HCT116 (cell line): ENCODE data around the gene ATP8B4. TPM values are rescaled to one million over a fixed set of nuclear protein-coding genes. Genes with fewer than 3 reads are reported as not detected.

Experiments used
- ATAC-seq: fragments of 200-7000 bp; cut with Tn5 transposase; 2 replicates; pipeline ENCODE4 v1.9.1; 2020; ENCODE audit warnings: mild to moderate bottlenecking, moderate library complexity
- BruUV-seq: library from RNA; stranded (reverse); fragments of 400-500 nt; replicated peaks from 2 replicates; lab custom pipeline; 2021; lab: Mats Ljungman, UMichigan
- CTCF ChIA-PET: fragments of 300-600 bp; sonication (Branson Sonifier 250); formaldehyde crosslinking; loops from one replicate; lab custom pipeline; 2021; ENCODE audit warnings: antibody characterized with exemption; lab: Charles Lee
- POLR2A ChIA-PET: fragments of 300-600, 350-600 bp; sonication (Branson Sonifier 250); formaldehyde crosslinking; loops from one replicate; lab custom pipeline; 2021; ENCODE audit warnings: antibody characterized with exemption; lab: Charles Lee
- RAD21 ChIA-PET, 2 experiments: fragments of 300-600 bp; sonication (Branson Sonifier 250); formaldehyde crosslinking; loops; one replicate each; lab custom pipeline; 2023; ENCODE audit warnings: low total read pairs in 2 of 2; ENCODE audit not compliant: uncharacterized antibody in 2 of 2, unreplicated experiment in 2 of 2, low non-redundant PET in 1 of 2; lab: Charles Lee
- DNase-seq: peaks from one replicate; pipeline ENCODE4 v3.0.0-alpha.2; 2010; ENCODE audit warnings: low read depth, low spot score
- H2AFZ ChIP-seq: fragments of 200-600 bp; shearing (Covaris generic), sonication (generic); 2 replicates; pipeline ENCODE4 v1.6.1; 2017; ENCODE audit warnings: low read depth, mixed run types, mixed read lengths, antibody characterized with exemption, low read length; ENCODE audit not compliant: poor library complexity, severe bottlenecking
- H3K27ac ChIP-seq: 2 replicates; pipeline ENCODE4 v1.5.1; 2012; ENCODE audit warnings: low read depth, low read length
- H3K27me3 ChIP-seq: fragments of 200-600 bp; sonication (generic); 2 replicates; pipeline ENCODE4 v1.6.1; 2016; ENCODE audit warnings: mixed run types, low read length, mixed read lengths; ENCODE audit not compliant: insufficient read depth
- H3K36me3 ChIP-seq, 2 experiments: fragments of 200-500 bp in 1 of 2; fragments of 200-600 bp in 1 of 2; sonication (Bioruptor generic) in 1 of 2; sonication (generic) in 1 of 2; 2 replicates each; pipeline versions ENCODE4 v1.5.1 to v1.6.1; 2014 to 2016; ENCODE audit warnings: low read length in 2 of 2, inconsistent platforms in 1 of 2, mixed read lengths in 1 of 2, mixed run types in 1 of 2; ENCODE audit not compliant: insufficient read depth in 2 of 2, control insufficient read depth in 1 of 2
- H3K4me1 ChIP-seq, 2 experiments: fragments of 200-600 bp in 1 of 2; sonication (generic) in 1 of 2; 2 replicates each; pipeline versions ENCODE4 v1.5.1 to v1.6.1; 2012 to 2017; ENCODE audit warnings: low read length in 2 of 2, inconsistent platforms in 1 of 2, mild to moderate bottlenecking in 1 of 2, mixed read lengths in 1 of 2, mixed run types in 1 of 2, moderate library complexity in 1 of 2; ENCODE audit not compliant: insufficient read depth in 2 of 2, control insufficient read depth in 1 of 2
- H3K4me2 ChIP-seq: fragments of 200-600 bp; sonication (generic); 2 replicates; pipeline ENCODE4 v1.6.1; 2017; ENCODE audit warnings: mixed run types, low read length, mixed read lengths
- H3K4me3 ChIP-seq, 2 experiments: fragments of 200-600 bp in 1 of 2; sonication (generic) in 1 of 2; replicated peaks in 1 of 2; 2 replicates each; pipeline ENCODE4 v1.5.1; 2011 to 2016; ENCODE audit warnings: low read length in 2 of 2, control low read depth in 1 of 2, low read depth in 1 of 2, mild to moderate bottlenecking in 1 of 2, mixed read lengths in 1 of 2, mixed run types in 1 of 2
- H3K79me2 ChIP-seq: fragments of 200-600 bp; sonication (generic); 2 replicates; pipeline ENCODE4 v1.6.1; 2017; ENCODE audit warnings: mild to moderate bottlenecking, mixed run types, low read length, moderate library complexity, mixed read lengths; ENCODE audit not compliant: insufficient read depth
- H3K9ac ChIP-seq: fragments of 200-600 bp; sonication (generic); 2 replicates; pipeline ENCODE4 v1.6.1; 2016; ENCODE audit warnings: low read length, mixed read lengths
- H3K9me2 ChIP-seq: fragments of 200-600 bp; sonication (generic), shearing (Covaris generic); 2 replicates; pipeline ENCODE4 v1.6.1; 2017; ENCODE audit warnings: mixed run types, mild to moderate bottlenecking, moderate library complexity; ENCODE audit not compliant: insufficient read depth
- H3K9me3 ChIP-seq, 2 experiments: fragments of 200-500 bp in 1 of 2; fragments of 200-600 bp in 1 of 2; sonication (Bioruptor generic) in 1 of 2; sonication (generic) in 1 of 2; 2 replicates each; pipeline ENCODE4 v1.6.1; 2014 to 2017; ENCODE audit warnings: low read length in 2 of 2, mixed read lengths in 2 of 2, inconsistent platforms in 1 of 2, low read depth in 1 of 2, mild to moderate bottlenecking in 1 of 2, mixed run types in 1 of 2, moderate library complexity in 1 of 2; ENCODE audit not compliant: control insufficient read depth in 1 of 2, insufficient read depth in 1 of 2
- H4K20me1 ChIP-seq: fragments of 200-600 bp; sonication (generic), shearing (Covaris generic); 2 replicates; pipeline ENCODE4 v1.6.1; 2017; ENCODE audit warnings: mixed run types, mild to moderate bottlenecking, moderate library complexity; ENCODE audit not compliant: insufficient read depth
- ATF3 ChIP-seq: IDR thresholded peaks from 2 replicates; pipeline ENCODE4 v1.6.1; 2012
- CBX3 ChIP-seq: IDR thresholded peaks from 2 replicates; pipeline ENCODE4 v1.6.1; 2012; ENCODE audit warnings: low read depth
- CTCF ChIP-seq, 3 experiments: fragments of 200-600 bp in 1 of 3; sonication (generic) in 1 of 3; IDR thresholded peaks in 2 of 3; conservative IDR thresholded peaks in 1 of 3; 2 replicates each; pipeline ENCODE4 v1.5.1; 2012 to 2017; ENCODE audit warnings: low read depth in 2 of 3, low read length in 2 of 3, antibody characterized with exemption in 1 of 3, borderline replicate concordance in 1 of 3, control low read depth in 1 of 3, mild to moderate bottlenecking in 1 of 3, mixed read lengths in 1 of 3, mixed run types in 1 of 3, moderate library complexity in 1 of 3; ENCODE audit not compliant: insufficient read depth in 1 of 3
- EGR1 ChIP-seq: IDR thresholded peaks from 2 replicates; pipeline ENCODE4 v1.6.1; 2012; ENCODE audit warnings: low read depth
- ELF1 ChIP-seq: IDR thresholded peaks from 2 replicates; pipeline ENCODE4 v1.6.1; 2012; ENCODE audit warnings: low read depth, borderline replicate concordance
- FOSL1 ChIP-seq: IDR thresholded peaks from 2 replicates; pipeline ENCODE4 v1.6.1; 2012; ENCODE audit warnings: low read depth
- MAX ChIP-seq: IDR thresholded peaks from 2 replicates; pipeline ENCODE4 v1.6.1; 2012
- POLR2A ChIP-seq: IDR thresholded peaks from 2 replicates; pipeline ENCODE4 v1.7.0; 2011; ENCODE audit warnings: borderline replicate concordance; ENCODE audit not compliant: insufficient read depth, insufficient read length; ENCODE audit errors: extremely low read depth
- RAD21 ChIP-seq: IDR thresholded peaks from 2 replicates; pipeline ENCODE4 v1.6.1; 2012; ENCODE audit warnings: low read depth, mild to moderate bottlenecking
- SIN3A ChIP-seq: IDR thresholded peaks from 2 replicates; pipeline ENCODE4 v1.6.1; 2012; ENCODE audit warnings: low read depth
- ZBTB33 ChIP-seq: IDR thresholded peaks from 2 replicates; pipeline ENCODE4 v1.6.1; 2011; ENCODE audit warnings: mild to moderate bottlenecking, low read length, moderate library complexity; ENCODE audit not compliant: insufficient replicate concordance; ENCODE audit errors: extremely low read depth
- ZNF274 ChIP-seq: fragments of 200-500 bp; sonication (Bioruptor generic); IDR thresholded peaks from 2 replicates; pipeline ENCODE4 v1.6.1; 2014; ENCODE audit warnings: mild to moderate bottlenecking, low read depth, low read length, inconsistent platforms
- intact Hi-C: fragments of 100-400 bp; cut with micrococcal nuclease; formaldehyde crosslinking; loops from 2 replicates; pipeline ENCODE4 v1.10.0; 2022
- total RNA-seq: library from RNA; stranded (reverse); gene quantifications from one replicate; pipeline ENCODE4 v1.2.1, GENCODE V29; 2021; ENCODE audit not compliant: unreplicated experiment

Gene ATP8B4
- total RNA-seq, 1 experiment from 2014 or later: 0.25 TPM

GRCh38 chr15:50137893-50138292, 18.9 kb upstream of the ATP8B4 start:
- no peaks in the 10 kb centered on the region for H3K9me3 ChIP-seq
- no peak overlapping the region for H3K27ac ChIP-seq
- H3K27me3 ChIP-seq: no peaks in the 10 kb centered on the region
- TF ChIP-seq CTCF (IDR thresholded peaks at IDR 0.05 in 2 of 3, conservative IDR thresholded peaks at IDR 0.05 in 1 of 3; ENCODE audit: borderline replicate concordance in 1 of 3, insufficient read depth in 1 of 3, low read depth in 2 of 3, low read length in 2 of 3): peak in 2 of 3 experiments; percentile 15 to 30; a peak in 2 of 6 replicates
- no peak for TF ChIP-seq ZNF274
- no peak for TF ChIP-seq CBX3
- TF ChIP-seq RAD21: no peak
- intact Hi-C loops: no loop called here
- DNase-seq (no peak), ATAC-seq (peak; percentile 64)
- RAD21 ChIA-PET: no interaction called here
- H3K79me2 ChIP-seq: no peaks in the 10 kb centered on the region
- H4K20me1 ChIP-seq: no peaks in the 10 kb centered on the region
- peak overlapping the region; percentile 41 for H3K4me2 ChIP-seq
- BruUV-seq: no TSS peak
- POLR2A ChIA-PET: no interaction called here
- H3K4me1 ChIP-seq: peaks cover 8 to 40% of the 10 kb centered on the region in 2 experiments
- H3K9me2 ChIP-seq: no peaks in the 10 kb centered on the region
- H3K4me3 ChIP-seq: no peak overlapping the region
- H3K36me3 ChIP-seq: no peaks in the 10 kb centered on the region
- H3K9ac ChIP-seq: no peak overlapping the region
- H2AFZ ChIP-seq: no peak overlapping the region
- CTCF ChIA-PET: interaction anchor here (1.0 to 2.0 kb wide), 3 partner anchors 261 to 1779 kb away, joined by 3 to 7 read pairs (median 5); no protein-coding TSS in a partner anchor

DNA sequence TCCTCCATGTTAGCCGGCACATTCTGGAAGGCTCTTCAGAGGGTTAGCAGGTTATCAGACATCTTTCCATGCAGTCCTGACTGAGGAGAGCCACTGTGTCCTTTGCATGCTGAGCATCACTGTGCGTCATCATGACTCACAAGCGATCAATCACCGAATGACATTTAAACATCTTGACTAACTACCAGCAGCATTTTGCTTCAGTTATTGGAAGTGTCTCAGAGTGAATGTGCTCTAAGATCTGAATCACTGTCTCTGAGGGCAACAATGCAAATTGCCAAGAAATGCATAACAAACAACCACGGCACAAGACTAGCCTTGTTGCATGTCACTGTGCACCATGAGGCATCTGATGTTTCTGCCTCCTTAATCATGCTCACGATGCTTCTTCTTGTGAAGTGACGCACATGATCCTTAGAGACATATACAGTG, 18.3 kb upstream of the ATP8B4 start:
- Histone ChIP-seq H3K9ac (no peak overlapping the region), H3K9me3 (no peaks in the 10 kb centered on the region), H3K9me2 (no peaks in the 10 kb centered on the region), H3K27ac (no peak overlapping the region), H2AFZ (peak overlapping the region; percentile 47), H3K79me2 (no peaks in the 10 kb centered on the region), H3K27me3 (no peaks in the 10 kb centered on the region), H4K20me1 (no peaks in the 10 kb centered on the region), H3K4me1 (peaks cover 8 to 40% of the 10 kb centered on the region in 2 experiments), H3K4me2 (peak overlapping the region; percentile 41), H3K36me3 (no peaks in the 10 kb centered on the region), H3K4me3 (no peak overlapping the region)
- CTCF ChIA-PET: interaction anchor here (1.0 to 2.0 kb wide), 4 partner anchors 23 to 1778 kb away, joined by 3 to 7 read pairs (median 4); no protein-coding TSS in a partner anchor
- POLR2A ChIA-PET: no interaction called here
- BruUV-seq: no TSS peak
- DNase-seq: peak; percentile 86
- RAD21 ChIA-PET: no interaction called here
- peak; percentile 83 for ATAC-seq
- intact Hi-C loops: no loop called here
- TF ChIP-seq CBX3 (peak; percentile 87; the same call in 1 of the 2 replicates), ZBTB33 (no peak), CTCF (IDR thresholded peaks at IDR 0.05 in 2 of 3, conservative IDR thresholded peaks at IDR 0.05 in 1 of 3; ENCODE audit: borderline replicate concordance in 1 of 3, insufficient read depth in 1 of 3, low read depth in 2 of 3, low read length in 2 of 3) (no peak), EGR1 (no peak), SIN3A (peak; percentile 70), ATF3 (peak; percentile 62; the same call in 1 of the 2 replicates), FOSL1 (peak; percentile 97), MAX (peak; percentile 73), ZNF274 (no peak), POLR2A (no peak), ELF1 (no peak)
